Mesodermal cell (in vitro differentiated cells): ENCODE data around the gene TMEM184C.

Source experiments
- H3K27ac ChIP-seq: 2 replicates; pipeline ENCODE4 v1.7.0; 2013; ENCODE audit warnings: mild to moderate bottlenecking, low read depth, low read length, moderate library complexity; ENCODE audit not compliant: severe bottlenecking
- H3K36me3 ChIP-seq: 2 replicates; pipeline ENCODE4 v1.7.1; 2013; ENCODE audit warnings: mild to moderate bottlenecking, low read length, moderate library complexity; ENCODE audit not compliant: control insufficient read depth, insufficient read depth
- H3K4me1 ChIP-seq: one replicate; pipeline ENCODE4 v1.7.1; 2013; ENCODE audit warnings: mild to moderate bottlenecking, low read length; ENCODE audit not compliant: insufficient read depth, control insufficient read depth, poor library complexity, severe bottlenecking
- H3K4me3 ChIP-seq: 2 replicates; pipeline ENCODE4 v1.7.0; 2013; ENCODE audit warnings: low read length, control low read depth, mild to moderate bottlenecking; ENCODE audit not compliant: insufficient read depth, poor library complexity, severe bottlenecking; ENCODE audit errors: extremely low read depth
- H3K9me3 ChIP-seq: 2 replicates; pipeline ENCODE4 v1.7.1; 2013; ENCODE audit warnings: mild to moderate bottlenecking, low read length, moderate library complexity; ENCODE audit not compliant: control insufficient read depth
- WGBS, 2 experiments: methylation state at CpG; one replicate each; pipeline ENCODE4 v1.1.5; 2013; ENCODE audit warnings: missing lambda C conversion rate in 2 of 2; ENCODE audit not compliant: insufficient coverage in 2 of 2; 5-methylcytosine and 5-hydroxymethylcytosine counted together

The TMEM184C gene

GRCh38 chr4:147683717-147684700 lies 66.8 kb downstream of the TMEM184C start, which contains the start of gene PRMT9:
PRMT9 (minus strand) TSS chr4:147684163; CDS start chr4:147683987, 176 bp downstream.
- Histone ChIP-seq H3K9me3 (no peaks in the 10 kb centered on the region), H3K27ac (peak within 1 kb of the TSS; percentile 78), H3K4me3 (peak within 1 kb of the TSS; percentile 81), H3K4me1 (no peaks in the 10 kb centered on the region), H3K36me3 (peaks cover 3% of the 10 kb centered on the region)
- 3% methylated on average over 30 to 60 of the region's 69 CpGs for WGBS, 2 experiments

- Histone ChIP-seq H3K27ac (no peak overlapping the region), H3K9me3 (no peaks in the 10 kb centered on the region), H3K4me3 (no peak overlapping the region), H3K4me1 (no peaks in the 10 kb centered on the region), H3K36me3 (no peaks in the 10 kb centered on the region)
- 83 to 100% methylated on average over 3 to 4 of the region's 4 CpGs for whole genome bisulfite sequencing, 2 experiments
Observed at GRCh38 chr4:147689067-147689466, 71.9 kb downstream of the TMEM184C start.

- H3K9me3 ChIP-seq, result no peaks in the 10 kb centered on the region
- no peaks in the 10 kb centered on the region for H3K4me1 ChIP-seq
- H3K4me3 ChIP-seq, result no peak overlapping the region
- no peaks in the 10 kb centered on the region for H3K36me3 ChIP-seq
- WGBS, 2 experiments, result no CpG with 5 or more reads among the region's 2 CpGs
- H3K27ac ChIP-seq, result no peak overlapping the region
Observed at GRCh38 chr4:147691820-147692219, 74.6 kb downstream of the TMEM184C start.

- Histone ChIP-seq H3K9me3 (no peaks in the 10 kb centered on the region), H3K4me1 (no peaks in the 10 kb centered on the region), H3K36me3 (no peaks in the 10 kb centered on the region), H3K27ac (no peak overlapping the region), H3K4me3 (no peak overlapping the region)
- WGBS, 2 experiments, result 92 to 100% methylated on average over 1 to 2 of the region's 3 CpGs
Observed at GRCh38 chr4:147693218-147693617, 76.0 kb downstream of the TMEM184C start.

- WGBS, 2 experiments, result no CpG with 5 or more reads among the region's 1 CpG
- Histone ChIP-seq H3K36me3 (no peaks in the 10 kb centered on the region), H3K9me3 (no peaks in the 10 kb centered on the region), H3K27ac (no peak overlapping the region), H3K4me3 (no peak overlapping the region), H3K4me1 (no peaks in the 10 kb centered on the region)
Observed at GRCh38 chr4:147696866-147697265, 79.7 kb downstream of the TMEM184C start.

- H3K36me3 ChIP-seq, result no peaks in the 10 kb centered on the region
- H3K4me3 ChIP-seq, result no peak overlapping the region
- no CpG with 5 or more reads among the region's 1 CpG for WGBS, 2 experiments
- no peak overlapping the region for H3K27ac ChIP-seq
- H3K9me3 ChIP-seq, result no peaks in the 10 kb centered on the region
- H3K4me1 ChIP-seq, result no peaks in the 10 kb centered on the region
Observed at GRCh38 chr4:147704846-147705245, 87.6 kb downstream of the TMEM184C start.

- H3K4me3 ChIP-seq, result no peak overlapping the region
- H3K27ac ChIP-seq, result no peak overlapping the region
- 47 to 74% methylated on average over 3 of the region's 7 CpGs for WGBS, 2 experiments
- H3K36me3 ChIP-seq, result no peaks in the 10 kb centered on the region
- no peaks in the 10 kb centered on the region for H3K9me3 ChIP-seq
- H3K4me1 ChIP-seq, result no peaks in the 10 kb centered on the region
Observed at GRCh38 chr4:147707892-147708672, 90.9 kb downstream of the TMEM184C start.

GRCh38 chr4:147709999-147710398 lies 92.8 kb downstream of the TMEM184C start:
- WGBS, 2 experiments, result no CpG with 5 or more reads among the region's 5 CpGs
- Histone ChIP-seq H3K27ac (no peak overlapping the region), H3K4me1 (no peaks in the 10 kb centered on the region), H3K4me3 (no peak overlapping the region), H3K36me3 (no peaks in the 10 kb centered on the region), H3K9me3 (no peaks in the 10 kb centered on the region)

- 93 to 98% methylated on average over 6 to 8 of the region's 8 CpGs for WGBS, 2 experiments
- Histone ChIP-seq H3K9me3 (no peaks in the 10 kb centered on the region), H3K4me1 (no peaks in the 10 kb centered on the region), H3K27ac (no peak overlapping the region), H3K4me3 (no peak overlapping the region), H3K36me3 (no peaks in the 10 kb centered on the region)
Observed at GRCh38 chr4:147714575-147715401, 97.6 kb downstream of the TMEM184C start.

- Histone ChIP-seq H3K4me3 (no peak overlapping the region), H3K36me3 (no peaks in the 10 kb centered on the region), H3K4me1 (no peaks in the 10 kb centered on the region), H3K9me3 (no peaks in the 10 kb centered on the region), H3K27ac (no peak overlapping the region)
- no CpG with 5 or more reads among the region's 1 CpG for WGBS, 2 experiments
Observed at GRCh38 chr4:147717878-147718277, 100.7 kb downstream of the TMEM184C start.
